ENCODE measurements around the gene ZNF433. TPM values are rescaled to one million over a fixed set of nuclear protein-coding genes. Genes with fewer than 3 reads are reported as not detected.
A peak's percentile ranks its signal among the peaks of the same experiment; 100 is the strongest.
"Not testable (repeated sequence)": the region's sequence is repeated elsewhere in the genome, so short reads cannot be mapped to it uniquely, and the experiment has no call there.

Gene ZNF433
- 3.4 and 7.4 TPM in 2 replicates for total RNA-seq (2014; rRNA removed; shearing (Covaris generic))

DNA sequence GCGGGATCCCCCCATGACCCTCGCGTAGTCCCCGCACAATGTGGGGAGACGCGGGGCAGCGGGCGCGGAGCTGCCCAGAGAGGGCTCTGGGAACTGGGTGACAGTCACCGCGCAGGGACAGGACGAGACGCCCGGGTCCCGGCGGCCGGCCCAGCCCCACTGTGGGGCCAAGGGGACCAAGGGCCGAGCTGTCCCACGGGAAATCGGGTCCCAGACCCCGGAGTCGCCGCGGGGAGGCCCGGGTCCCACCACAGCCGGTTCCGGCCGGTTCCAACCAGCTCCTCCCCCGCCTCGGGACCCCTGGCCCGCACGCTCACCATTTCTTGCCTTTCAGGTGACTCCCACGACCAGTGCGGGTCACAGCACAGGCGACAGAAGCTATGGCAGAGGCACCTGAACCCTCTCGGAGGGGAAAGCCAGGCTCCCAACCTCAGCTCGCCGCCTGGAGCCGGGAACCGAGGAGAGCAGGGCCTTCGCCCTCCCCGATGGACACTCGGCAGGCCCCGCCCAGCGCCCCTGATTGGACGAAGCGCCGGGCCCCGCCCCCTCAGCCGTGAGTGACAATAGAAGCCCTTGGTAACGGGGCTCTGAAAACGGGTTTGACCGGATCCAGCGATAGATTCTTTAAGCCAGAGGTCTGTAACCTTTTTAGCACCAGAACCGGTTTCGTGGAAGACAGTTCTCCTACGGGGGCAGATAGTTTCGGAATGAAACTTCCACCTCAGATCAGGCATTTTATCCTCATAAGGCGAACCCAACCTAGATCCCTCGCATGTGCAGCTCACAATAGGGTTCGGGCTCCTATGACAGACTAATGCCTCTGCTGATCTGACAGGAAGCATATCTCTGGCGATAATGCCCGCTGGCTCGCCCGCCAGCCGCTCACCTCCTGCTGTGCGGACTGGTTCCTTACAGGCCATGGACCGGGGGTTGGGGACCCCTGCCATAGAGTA lies at the start of gene ZNF433:
Gene ZNF433, minus strand, starts transcription at position 460 of the 953 bp plus-strand sequence. Its CDS starts 140 bp downstream, at position 320.
- peak; percentile 90 for DNase-seq (ENCODE audit: low read depth)

DNA sequence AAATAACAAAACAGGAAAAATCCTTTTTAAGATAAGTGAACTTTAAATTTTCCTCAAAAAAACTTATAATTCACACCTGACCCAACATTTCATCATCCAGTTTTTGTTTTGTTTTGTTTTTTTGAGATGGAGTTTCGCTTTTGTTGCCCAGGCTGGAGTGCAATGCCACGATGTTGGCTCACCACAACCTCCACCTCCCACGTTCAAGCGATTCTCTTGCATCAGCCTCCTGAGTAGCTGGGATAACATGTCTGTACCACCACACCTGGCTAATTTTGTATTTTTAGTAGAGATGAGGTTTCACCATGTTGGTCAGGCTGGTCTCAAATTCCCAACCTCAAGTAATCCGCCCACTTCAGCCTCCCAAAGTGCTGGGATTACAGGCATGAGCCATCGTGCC lies 47.9 kb upstream of the ZNF433 start:
- not testable (repeated sequence) for DNase-seq (ENCODE audit: low read depth)

DNA sequence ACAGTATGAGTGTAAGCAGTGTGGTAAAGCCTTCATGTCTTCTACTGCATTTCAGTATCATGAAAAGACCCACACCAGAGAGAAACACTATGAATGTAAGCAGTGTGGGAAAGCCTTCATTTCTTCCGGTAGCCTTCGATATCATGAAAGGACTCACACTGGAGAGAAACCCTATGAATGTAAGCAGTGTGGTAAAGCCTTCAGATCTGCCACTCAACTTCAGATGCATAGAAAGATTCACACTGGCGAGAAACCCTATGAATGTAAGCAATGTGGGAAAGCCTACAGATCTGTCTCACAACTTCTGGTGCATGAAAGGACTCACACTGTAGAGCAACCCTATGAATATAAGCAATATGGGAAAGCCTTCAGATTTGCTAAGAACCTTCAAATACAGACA lies 41.9 kb upstream of the ZNF433 start:
- no peak for DNase-seq (ENCODE audit: low read depth)

DNA sequence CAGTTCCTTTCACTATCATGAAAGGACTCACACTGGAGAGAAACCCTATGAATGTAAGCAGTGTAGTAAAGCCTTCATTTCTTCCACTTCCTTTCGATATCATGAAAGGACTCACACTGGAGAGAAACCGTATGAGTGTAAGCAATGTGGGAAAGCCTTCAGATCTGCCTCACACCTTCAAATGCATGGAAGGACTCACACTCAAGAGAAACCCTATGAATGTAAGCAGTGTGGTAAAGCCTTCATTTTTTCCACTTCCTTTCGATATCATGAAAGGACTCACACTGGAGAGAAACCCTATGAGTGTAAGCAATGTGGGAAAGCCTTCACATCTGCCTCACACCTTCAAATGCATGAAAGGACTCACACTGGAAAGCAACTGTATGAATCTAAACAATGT lies 40.9 kb upstream of the ZNF433 start:
- not testable (repeated sequence) for DNase-seq (ENCODE audit: low read depth)

DNA sequence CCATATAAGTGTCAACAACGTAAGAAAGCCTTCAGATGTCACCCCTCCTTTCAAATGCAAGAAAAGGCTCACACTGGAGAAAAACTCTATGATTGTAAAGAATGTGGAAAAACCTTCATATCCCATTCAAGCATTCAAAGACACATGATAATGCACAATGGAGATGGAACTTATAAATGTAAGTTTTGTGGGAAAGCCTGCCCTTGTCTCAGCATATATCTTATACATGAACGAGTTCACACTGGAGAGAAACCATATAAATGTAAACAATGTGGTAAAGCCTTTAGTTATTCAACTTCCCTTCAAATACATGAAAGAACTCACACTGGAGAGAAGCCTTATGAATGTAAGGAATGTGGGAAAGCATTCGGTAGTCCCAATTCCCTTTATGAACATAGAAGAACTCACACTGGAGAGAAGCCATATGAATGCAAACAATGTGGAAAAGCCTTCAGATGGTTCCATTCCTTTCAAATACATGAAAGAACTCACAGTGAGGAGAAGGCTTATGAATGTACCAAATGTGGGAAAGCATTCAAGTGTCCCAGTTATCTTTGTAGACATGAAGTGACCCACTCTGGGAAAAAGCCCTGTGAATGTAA lies 40.2 kb upstream of the ZNF433 start:
- DNase-seq (ENCODE audit: low read depth), result no peak

DNA sequence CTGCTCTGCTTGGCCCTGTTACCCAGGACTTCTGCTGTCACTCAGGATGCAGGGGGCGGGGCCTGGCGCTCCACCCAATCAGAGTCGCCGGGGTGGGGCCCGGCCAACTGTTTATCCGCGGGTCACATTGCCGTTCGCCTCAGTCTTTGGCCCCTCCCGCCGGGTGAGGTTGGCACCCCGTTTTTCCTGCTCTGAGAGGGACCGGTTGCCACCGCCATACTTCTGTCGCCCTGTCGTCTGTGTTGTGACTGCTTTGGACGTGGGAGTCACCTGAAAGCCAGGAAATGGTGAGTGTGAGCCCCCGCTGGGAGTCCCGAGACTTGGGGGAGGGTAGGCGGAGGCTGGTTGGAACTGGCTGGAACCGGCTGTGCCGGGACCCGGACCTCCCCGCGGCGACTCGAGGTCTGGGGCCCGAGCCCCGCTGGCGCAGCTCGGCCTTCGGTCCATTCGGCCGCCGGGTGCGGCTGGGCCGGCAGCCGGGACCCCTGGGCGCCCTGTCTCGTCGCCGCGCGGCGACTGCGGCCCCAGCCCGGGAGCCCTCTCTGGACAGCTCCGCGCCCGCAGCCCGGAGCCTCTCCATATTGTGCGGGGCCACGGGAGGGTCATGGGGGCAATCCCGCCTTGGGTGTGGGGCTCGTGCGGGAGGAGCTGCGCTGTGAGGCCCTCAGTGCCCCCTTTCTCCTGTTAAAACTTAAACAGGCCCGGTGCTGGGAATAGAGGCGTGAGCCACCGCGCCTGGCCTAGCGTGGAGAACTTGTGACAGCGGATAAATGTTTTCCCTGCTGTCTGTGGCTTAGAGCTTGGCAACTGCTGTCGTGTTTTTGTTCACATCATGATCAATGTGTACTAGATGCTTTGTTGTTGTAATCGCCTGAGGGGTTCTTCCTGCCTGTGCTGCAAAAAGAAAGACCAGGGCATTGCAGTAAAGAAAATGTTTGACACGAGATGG lies 29.4 kb upstream of the ZNF433 start, which contains the start of gene ZNF844:
Gene ZNF844, plus strand, starts transcription at position 142 of the 949 bp plus-strand sequence. Its CDS starts 143 bp downstream, at position 285.
- DNase-seq (ENCODE audit: low read depth), result peak; percentile 89

DNA sequence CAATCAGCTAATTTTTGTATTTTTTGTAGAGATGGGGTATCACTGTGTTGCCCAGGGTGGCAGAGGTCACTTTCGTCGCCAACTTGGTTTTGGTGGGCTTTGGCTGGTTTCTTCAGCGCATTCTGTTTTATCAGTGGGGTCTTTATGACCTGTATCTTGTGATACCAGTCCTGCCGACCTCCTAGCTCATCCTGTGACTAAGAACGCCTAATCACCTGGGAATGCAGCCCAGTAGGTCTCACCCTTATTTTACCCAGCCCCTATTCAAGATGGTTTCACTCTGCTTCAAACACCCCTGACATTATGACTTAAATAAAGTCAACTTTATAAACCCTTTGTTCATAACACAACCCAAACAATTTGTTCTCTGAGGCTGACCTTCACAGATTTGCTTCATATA lies 20.3 kb upstream of the ZNF433 start:
- no peak for DNase-seq (ENCODE audit: low read depth)

DNA sequence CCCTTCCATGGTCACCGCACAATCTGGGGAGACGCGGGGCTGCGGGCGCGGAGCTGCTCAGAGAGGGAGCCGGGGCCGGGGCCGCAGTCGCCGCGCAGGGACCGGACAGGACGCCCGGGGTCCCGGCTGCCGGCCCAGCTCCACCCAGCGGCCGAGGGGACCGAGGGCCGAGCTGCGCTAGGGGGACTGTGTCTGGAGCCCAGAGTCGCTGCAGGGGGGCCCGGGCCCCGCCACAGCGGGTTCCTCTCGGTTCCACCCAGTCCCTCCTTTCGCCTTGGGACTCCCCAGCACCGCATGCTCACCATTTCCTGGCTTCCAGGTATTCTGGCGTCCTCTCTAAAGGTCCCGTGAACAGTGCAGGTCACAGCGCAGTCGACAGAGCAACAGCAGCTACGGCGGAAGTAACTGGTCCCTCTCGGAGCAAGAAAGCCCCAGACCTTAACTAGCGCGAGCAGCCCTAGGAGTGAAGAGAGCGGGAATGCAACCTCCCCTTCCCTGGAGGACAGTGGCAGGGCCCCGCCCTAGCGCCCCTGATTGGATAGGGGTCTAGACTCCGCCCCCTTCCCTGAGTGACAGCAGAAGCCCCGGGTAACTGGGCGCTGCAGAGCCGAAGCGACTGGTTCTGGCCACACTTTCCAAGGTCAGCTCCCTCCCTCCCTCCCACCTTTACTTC lies 17.2 kb upstream of the ZNF433 start, which contains the start of gene ZNF878:
Gene ZNF878, minus strand, starts transcription at position 465 of the 673 bp plus-strand sequence. Its CDS starts 160 bp downstream, at position 305.
- peak; percentile 96 for DNase-seq (ENCODE audit: low read depth)

DNA sequence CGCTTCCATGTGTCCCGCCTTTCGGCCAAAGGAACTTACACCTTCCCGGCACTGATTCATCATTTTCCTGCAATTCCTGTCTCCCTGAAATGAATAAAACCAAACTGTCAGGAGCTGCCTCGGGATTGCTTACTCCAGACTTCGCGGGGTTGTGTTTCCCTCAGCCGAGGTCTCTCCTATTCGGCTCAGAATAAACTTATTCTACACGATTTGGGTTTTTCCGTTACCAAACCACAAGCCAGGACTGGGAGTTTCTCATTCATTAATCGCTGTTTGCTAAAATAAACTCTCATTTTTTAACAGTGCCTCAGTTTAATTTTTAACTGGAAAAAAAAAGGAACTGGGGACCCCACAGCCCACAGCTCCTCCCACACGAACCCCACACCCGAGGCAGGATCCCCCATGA lies 16.6 kb upstream of the ZNF433 start:
- DNase-seq (ENCODE audit: low read depth), result peak; percentile 56

DNA sequence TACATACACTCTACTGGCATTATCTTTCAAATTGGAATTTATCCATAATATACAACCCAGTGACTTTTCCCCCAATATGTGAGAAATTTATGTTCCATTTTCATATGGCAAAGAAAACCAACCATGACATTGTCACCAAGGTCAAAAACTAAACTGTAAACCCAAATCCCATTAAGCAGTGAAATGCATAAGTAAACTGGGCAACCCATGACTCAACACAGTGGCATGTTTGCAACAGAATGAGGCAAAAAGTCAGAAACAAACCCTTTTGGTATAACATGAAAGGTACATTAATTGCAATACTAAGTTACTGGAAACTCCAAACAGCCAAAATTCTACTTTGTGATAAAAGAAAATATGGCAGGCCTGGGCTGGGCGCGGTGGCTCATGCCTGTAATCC lies 12.4 kb upstream of the ZNF433 start:
- peak; percentile 32 for DNase-seq (ENCODE audit: low read depth)

DNA sequence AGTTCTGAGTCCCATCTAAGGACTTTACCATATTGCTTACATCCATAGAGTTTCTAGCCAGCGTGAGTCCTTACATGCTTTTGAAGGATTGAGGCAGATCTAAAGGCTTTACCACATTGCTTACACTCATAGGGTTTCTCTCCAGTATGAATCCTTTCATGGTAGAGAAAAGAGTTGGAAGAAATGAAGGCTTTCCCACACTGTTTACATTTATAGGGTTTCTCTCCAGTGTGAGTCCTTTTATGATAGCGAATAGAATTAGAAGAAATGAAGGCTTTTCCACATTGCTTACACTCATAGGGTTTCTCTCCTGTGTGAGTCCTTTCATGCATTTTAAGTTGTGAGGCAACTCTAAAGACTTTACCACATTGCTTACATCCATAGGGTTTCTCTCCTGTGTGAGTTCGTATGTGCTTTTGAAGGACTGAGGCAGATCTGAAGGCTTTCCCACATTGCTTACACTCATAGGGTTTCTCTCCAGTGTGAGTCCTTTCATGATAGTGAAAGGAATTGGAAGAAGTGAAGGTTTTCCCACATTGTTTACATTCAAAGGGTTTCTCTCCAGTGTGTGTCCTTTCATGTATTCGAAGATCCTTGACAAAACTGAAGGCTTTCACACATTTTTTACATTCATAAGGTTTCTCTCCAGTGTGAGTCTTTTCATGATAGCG lies 8.4 kb upstream of the ZNF433 start:
- no peak for DNase-seq (ENCODE audit: low read depth)

DNA sequence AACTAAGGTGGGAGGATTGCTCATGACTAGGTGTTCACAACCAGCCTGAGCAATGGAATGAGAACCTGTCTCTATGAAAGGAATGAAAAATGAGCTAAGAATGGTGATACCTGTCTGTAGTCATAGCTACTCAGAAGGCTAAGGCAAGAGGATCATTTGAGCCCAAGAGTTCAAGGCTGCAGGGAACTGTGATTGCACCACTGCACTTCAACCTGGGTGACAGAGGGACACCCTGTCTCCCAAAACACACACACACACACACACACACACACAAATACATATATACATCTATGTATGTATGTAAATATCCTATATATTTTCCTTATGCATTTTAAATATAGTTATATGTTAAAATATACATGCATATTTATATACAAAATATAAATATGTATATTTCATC lies 7.4 kb upstream of the ZNF433 start:
- no peak for DNase-seq (ENCODE audit: low read depth)

DNA sequence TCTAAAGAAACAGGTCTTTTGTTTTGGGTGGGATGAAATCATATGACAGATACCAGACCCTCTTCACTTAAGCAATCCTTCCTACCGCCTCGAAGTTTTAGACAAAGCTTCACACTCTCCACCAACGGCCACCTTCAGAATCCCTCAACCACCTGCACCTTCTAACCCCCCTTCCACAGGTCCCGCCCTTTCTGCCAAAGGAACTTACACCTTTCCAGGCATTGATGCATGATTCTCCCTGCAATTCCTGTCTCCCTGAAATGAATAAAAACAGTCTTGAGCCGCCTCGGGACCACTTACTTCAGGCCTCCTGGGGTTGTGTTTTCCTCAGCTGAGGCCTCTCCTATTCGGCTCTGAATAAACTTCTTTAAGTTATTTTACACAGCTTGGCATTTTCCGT lies 859 bp downstream of the ZNF433 start:
- no peak for DNase-seq (ENCODE audit: low read depth)

DNA sequence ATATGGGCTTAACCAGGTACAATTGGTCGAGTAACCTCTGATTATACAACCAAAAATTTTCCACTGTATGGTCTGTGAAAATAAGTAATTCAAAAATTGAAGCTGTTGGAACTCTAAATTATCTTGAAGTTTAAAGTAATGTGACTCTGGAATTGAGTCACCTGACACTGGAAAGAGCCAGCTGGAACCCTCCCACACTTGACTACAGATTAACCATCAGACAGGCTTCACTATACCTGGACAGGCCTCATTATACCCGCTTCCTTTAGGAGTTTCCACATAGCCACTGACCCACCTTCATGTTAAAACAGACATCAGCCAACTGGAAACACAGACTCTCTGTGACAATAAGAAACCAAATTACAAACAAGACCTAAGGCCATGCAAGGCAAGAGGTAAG lies 1.3 kb downstream of the ZNF433 start:
- DNase-seq (ENCODE audit: low read depth), result no peak

DNA sequence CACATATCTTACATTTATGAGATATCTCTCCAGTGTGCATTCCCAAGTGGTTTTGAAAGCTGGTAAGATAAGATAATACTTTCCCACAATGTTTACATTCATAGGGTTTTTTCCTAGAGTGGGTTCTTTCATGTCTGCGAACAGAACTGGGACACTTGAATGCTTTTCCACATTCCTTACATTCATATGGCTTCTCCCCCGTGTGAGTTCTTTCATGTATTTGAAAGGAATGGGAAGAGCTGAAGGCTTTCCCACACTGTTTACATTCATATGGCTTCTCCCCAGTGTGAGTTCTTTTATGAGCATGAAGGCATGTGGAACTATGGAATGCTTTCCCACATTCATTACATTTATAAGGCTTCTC lies 19.7 kb downstream of the ZNF433 start:
- DNase-seq (ENCODE audit: low read depth), result no peak

DNA sequence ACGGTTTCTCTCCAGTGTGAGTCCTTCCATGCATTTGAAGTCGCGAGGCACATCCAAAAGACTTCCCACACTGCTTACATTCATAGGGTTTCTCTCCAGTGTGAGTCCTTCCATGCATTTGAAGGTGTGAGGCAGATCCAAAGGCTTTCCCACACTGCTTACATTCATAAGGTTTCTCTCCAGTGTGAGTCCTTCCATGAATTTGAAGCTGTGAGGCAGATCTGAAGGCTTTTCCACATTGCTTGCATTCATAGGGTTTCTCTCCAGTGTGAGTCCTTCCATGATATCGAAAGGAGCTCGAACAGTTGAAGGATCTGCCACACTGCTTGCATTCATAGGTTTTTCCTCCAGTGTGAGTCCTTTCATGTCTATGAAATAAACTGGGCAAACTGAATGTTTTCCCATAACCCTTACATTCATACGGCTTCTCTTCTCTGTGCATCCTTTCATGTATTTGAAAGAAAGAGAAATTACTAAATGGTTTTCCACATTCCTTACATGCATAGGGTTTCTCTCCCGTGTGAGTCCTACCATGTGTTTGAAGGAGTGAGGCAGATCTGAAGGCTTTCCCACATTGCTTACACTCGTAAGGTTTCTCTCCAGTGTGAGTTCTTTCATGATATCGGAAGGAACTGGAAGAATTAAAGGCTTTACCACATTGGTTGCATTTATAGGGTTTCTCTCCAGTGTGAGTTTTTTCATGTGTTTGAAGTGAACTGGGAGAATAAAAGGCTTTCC lies 20.3 kb downstream of the ZNF433 start:
- no peak for DNase-seq (ENCODE audit: low read depth)

DNA sequence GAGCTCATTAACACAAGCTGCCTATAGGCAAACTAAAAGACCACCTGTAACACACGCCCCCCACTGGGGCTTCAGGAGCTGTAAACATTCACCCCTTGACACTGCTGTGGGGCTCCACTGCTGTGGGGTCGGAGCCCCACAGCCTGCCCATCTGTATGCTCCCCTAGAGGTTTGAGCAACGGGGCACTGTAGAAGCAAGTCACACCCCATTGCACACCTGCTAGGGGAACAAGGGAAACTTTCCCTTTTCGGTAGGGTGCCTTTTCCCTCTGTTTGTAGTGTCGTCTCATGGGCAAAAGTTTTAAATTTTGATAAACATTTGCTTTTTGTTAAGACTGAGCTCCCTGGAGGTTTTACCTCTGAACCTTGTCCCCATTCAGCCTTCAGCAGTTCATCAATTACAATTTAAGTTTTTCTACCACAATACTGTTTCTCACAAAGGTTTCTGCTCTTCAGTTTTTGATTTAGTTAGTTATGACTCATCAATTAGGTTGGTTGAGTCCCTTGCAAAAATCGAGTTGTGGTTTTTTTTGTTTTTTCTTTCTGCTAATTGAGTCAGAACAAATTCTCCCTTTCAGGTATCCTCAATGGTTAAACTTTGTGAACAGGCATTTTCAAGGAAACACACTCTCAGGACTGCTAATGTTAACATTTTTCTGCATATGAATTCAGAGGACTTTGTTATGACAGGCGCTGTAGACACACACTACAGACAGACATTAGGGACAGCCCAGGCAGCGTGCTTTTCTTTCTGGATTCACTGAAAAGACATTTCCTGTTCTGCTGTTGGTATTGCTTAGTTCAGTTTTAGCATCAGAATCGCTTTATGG lies 35.1 kb downstream of the ZNF433 start:
- peak; percentile 86 for DNase-seq (ENCODE audit: low read depth)

DNA sequence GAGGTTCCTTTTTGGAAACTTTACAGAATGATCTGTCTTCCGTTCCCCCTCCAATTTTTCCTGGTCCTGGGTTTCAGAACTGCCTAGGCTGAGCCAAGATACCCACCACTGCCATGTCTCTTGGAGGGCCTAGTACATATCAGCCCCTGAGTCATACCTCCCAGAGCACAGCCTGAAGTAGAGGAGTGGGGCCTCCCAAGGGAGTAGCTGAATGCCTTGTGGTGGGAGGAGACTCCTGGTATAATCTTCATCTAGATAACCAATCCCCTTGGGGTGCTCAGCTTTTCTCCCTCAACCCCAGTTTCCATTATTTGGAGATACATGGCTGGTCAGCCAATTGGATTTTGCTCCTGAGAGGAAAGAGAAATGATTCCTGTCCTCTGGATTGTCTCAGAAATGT lies 40.3 kb downstream of the ZNF433 start:
- DNase-seq (ENCODE audit: low read depth), result peak; percentile 23

DNA sequence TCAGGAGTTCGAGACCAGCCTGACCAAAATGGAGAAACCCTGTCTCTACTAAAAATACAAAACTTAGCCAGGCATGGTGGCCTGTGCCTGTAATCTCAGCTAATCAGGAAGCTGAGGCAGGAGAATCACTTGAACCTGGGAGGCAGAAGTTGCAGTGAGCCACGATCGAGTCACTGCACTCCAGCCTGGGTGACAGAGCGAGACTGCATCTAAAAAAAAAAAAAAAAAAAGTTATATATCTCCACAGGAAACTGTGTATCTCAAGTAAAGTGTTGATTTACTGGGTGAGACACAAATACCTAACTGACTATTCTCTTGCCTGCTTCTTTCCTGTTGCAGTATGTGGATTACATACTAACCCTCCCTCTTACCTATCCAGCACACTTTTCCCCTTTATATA lies 43.6 kb downstream of the ZNF433 start:
- DNase-seq (ENCODE audit: low read depth), result peak; percentile 22

Data from M059J (cell line).